Mesenchymal stem cell (in vitro differentiated cells and primary cell): ENCODE results near the gene ATN1.

Experiments
- DNase-seq: peaks from one replicate; pipeline ENCODE4 v3.0.0-alpha.2; 2013
- H2AFZ ChIP-seq: one replicate; pipeline ENCODE4 v1.6.1; 2013; ENCODE audit warnings: low read depth, mild to moderate bottlenecking, control low read depth, inconsistent platforms, low read length, moderate library complexity
- H2AK5ac ChIP-seq: 2 replicates; pipeline ENCODE4 v1.6.1; 2013; ENCODE audit warnings: low read length, moderate library complexity, mild to moderate bottlenecking, inconsistent platforms; ENCODE audit not compliant: severe bottlenecking
- H2BK120ac ChIP-seq: one replicate; pipeline ENCODE4 v1.6.1; 2013; ENCODE audit warnings: low read depth, mild to moderate bottlenecking, inconsistent platforms, low read length, moderate library complexity
- H2BK12ac ChIP-seq, 2 experiments: one replicate each; pipeline ENCODE4 v1.6.1; 2013; ENCODE audit warnings: inconsistent platforms in 2 of 2, low read length in 2 of 2, mild to moderate bottlenecking in 2 of 2, moderate library complexity in 2 of 2, control low read depth in 1 of 2
- H2BK15ac ChIP-seq: one replicate; pipeline ENCODE4 v1.6.1; 2013; ENCODE audit warnings: mild to moderate bottlenecking, low read depth, inconsistent platforms; ENCODE audit not compliant: poor library complexity, severe bottlenecking
- H2BK5ac ChIP-seq: 2 replicates; pipeline ENCODE4 v1.6.1; 2013; ENCODE audit warnings: low read depth, mild to moderate bottlenecking, low read length, control low read depth, inconsistent platforms; ENCODE audit not compliant: poor library complexity, severe bottlenecking
- H3K14ac ChIP-seq, 2 experiments: one replicate each; pipeline ENCODE4 v1.6.1; 2013; ENCODE audit warnings: inconsistent platforms in 2 of 2, low read length in 2 of 2, control low read depth in 1 of 2, mild to moderate bottlenecking in 1 of 2, moderate library complexity in 1 of 2
- H3K18ac ChIP-seq, 2 experiments: one replicate each; pipeline ENCODE4 v1.6.1; 2013; ENCODE audit warnings: inconsistent platforms in 2 of 2, low read length in 2 of 2, control low read depth in 1 of 2, low read depth in 1 of 2, mild to moderate bottlenecking in 1 of 2
- H3K23ac ChIP-seq, 2 experiments: one replicate each; pipeline ENCODE4 v1.6.1; 2013; ENCODE audit warnings: inconsistent platforms in 2 of 2, low read length in 2 of 2, mild to moderate bottlenecking in 2 of 2, moderate library complexity in 2 of 2, control low read depth in 1 of 2
- H3K27ac ChIP-seq: 2 replicates; pipeline ENCODE4 v1.5.1; 2013; ENCODE audit warnings: mild to moderate bottlenecking, moderate library complexity, low read length, control low read depth, inconsistent platforms; ENCODE audit not compliant: poor library complexity, severe bottlenecking
- H3K27me3 ChIP-seq, 2 experiments: 2 replicates each; pipeline versions ENCODE4 v1.6.1 to v1.7.0; 2013; ENCODE audit warnings: low read length in 2 of 2, mild to moderate bottlenecking in 2 of 2, moderate library complexity in 2 of 2, control low read depth in 1 of 2, inconsistent platforms in 1 of 2; ENCODE audit not compliant: control insufficient read depth in 1 of 2, insufficient read depth in 1 of 2
- H3K36me3 ChIP-seq, 2 experiments: 2 replicates each; pipeline versions ENCODE4 v1.6.1 to v1.7.0; 2013; ENCODE audit warnings: low read length in 2 of 2, control low read depth in 1 of 2, inconsistent platforms in 1 of 2, low read depth in 1 of 2, mild to moderate bottlenecking in 1 of 2; ENCODE audit not compliant: insufficient read depth in 2 of 2, control insufficient read depth in 1 of 2
- H3K4ac ChIP-seq, 2 experiments: one replicate each; pipeline ENCODE4 v1.6.1; 2013; ENCODE audit warnings: inconsistent platforms in 2 of 2, low read length in 2 of 2, mild to moderate bottlenecking in 2 of 2, moderate library complexity in 2 of 2, control low read depth in 1 of 2, low read depth in 1 of 2
- H3K4me1 ChIP-seq: 2 replicates; pipeline ENCODE4 v1.6.1; 2013; ENCODE audit warnings: low read depth, low read length, control low read depth; ENCODE audit not compliant: control insufficient read depth, insufficient read depth
- H3K4me2 ChIP-seq: 2 replicates; pipeline ENCODE4 v1.6.1; 2013; ENCODE audit warnings: low read length, mild to moderate bottlenecking, inconsistent platforms; ENCODE audit not compliant: poor library complexity, severe bottlenecking
- H3K4me3 ChIP-seq, 2 experiments: 2 replicates each; pipeline versions ENCODE4 v1.5.1 to v1.7.0; 2013; ENCODE audit warnings: low read length in 2 of 2, mild to moderate bottlenecking in 2 of 2, control low read depth in 1 of 2, low read depth in 1 of 2; ENCODE audit not compliant: insufficient read depth in 1 of 2
- H3K79me1 ChIP-seq: replicated peaks from 2 replicates; pipeline ENCODE4 v1.6.1; 2013; ENCODE audit warnings: mild to moderate bottlenecking, control low read depth, low read length, inconsistent platforms; ENCODE audit not compliant: poor library complexity, severe bottlenecking
- H3K9ac ChIP-seq: 2 replicates; pipeline ENCODE4 v1.7.0; 2013; ENCODE audit warnings: mild to moderate bottlenecking, low read length, moderate library complexity
- H3K9me3 ChIP-seq: 2 replicates; pipeline ENCODE4 v1.7.0; 2013; ENCODE audit warnings: mild to moderate bottlenecking, low read length; ENCODE audit not compliant: control insufficient read depth
- H4K8ac ChIP-seq: one replicate; pipeline ENCODE4 v1.6.1; 2013; ENCODE audit warnings: inconsistent platforms, mild to moderate bottlenecking, low read length, moderate library complexity
- H4K91ac ChIP-seq: one replicate; pipeline ENCODE4 v1.6.1; 2013; ENCODE audit warnings: mild to moderate bottlenecking, low read length, inconsistent platforms
- WGBS: methylation state at CpG from one replicate; pipeline ENCODE4 v1.1.7; 2013; ENCODE audit warnings: mixed read lengths; 5-methylcytosine and 5-hydroxymethylcytosine counted together

Gene ATN1

DNA sequence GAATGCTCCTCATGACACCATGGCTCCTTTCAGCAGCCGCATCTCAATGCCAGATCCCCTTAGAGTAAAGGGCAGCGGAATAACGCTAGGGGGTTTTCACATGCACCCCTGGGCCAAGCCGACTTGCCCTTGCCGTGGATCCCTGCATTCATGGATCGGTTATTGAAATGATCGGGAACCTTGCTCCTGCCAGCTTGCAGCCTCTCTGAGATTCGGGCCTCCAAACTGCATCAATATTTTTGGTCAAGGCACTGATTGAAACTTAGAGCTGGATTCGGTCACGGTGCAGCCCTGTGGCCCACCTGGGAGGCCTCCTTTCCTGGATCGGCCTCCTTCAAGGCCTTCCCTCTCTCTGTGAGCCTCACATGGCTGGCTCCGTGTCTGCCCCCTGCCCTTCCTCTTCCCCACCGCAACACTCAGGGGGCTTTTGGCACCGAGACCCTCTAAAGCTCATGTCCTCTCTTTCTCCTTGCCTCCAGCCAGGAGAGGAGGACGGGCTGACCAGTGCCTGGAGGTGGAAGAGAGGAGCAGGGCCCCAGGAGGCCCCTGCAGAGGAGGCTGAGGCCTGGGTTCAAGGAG, 25.2 kb downstream of the ATN1 start:
- no peak overlapping the region for H2BK120ac ChIP-seq
- H2AFZ ChIP-seq, result no peak overlapping the region
- no peak for DNase-seq
- peaks cover 0 to 18% of the 10 kb centered on the region in 2 experiments for H3K27me3 ChIP-seq
- no peak overlapping the region for H3K27ac ChIP-seq
- no peak overlapping the region for H3K14ac ChIP-seq
- no peak overlapping the region for H2BK5ac ChIP-seq
- H3K79me1 ChIP-seq, result peaks cover 2% of the 10 kb centered on the region
- H3K4ac ChIP-seq, result no peak overlapping the region
- H2BK15ac ChIP-seq, result no peak overlapping the region
- H3K4me2 ChIP-seq, result no peak overlapping the region
- WGBS, result 92% methylated on average over 12 of the region's 15 CpGs
- H3K9ac ChIP-seq, result no peak overlapping the region
- no peak overlapping the region for H2BK12ac ChIP-seq
- H3K36me3 ChIP-seq, result peaks cover 0 to 30% of the 10 kb centered on the region in 2 experiments
- H4K91ac ChIP-seq, result no peak overlapping the region
- H3K4me3 ChIP-seq, result no peak overlapping the region
- no peaks in the 10 kb centered on the region for H3K9me3 ChIP-seq
- no peak overlapping the region for H2AK5ac ChIP-seq
- H4K8ac ChIP-seq, result no peak overlapping the region
- no peak overlapping the region for H3K18ac ChIP-seq
- peaks cover 11% of the 10 kb centered on the region for H3K4me1 ChIP-seq
- no peak overlapping the region for H3K23ac ChIP-seq

GRCh38 chr12:6953442-6954315, 25.9 kb downstream of the ATN1 start:
- H4K91ac ChIP-seq, result no peak overlapping the region
- H3K4me1 ChIP-seq, result peaks cover 11% of the 10 kb centered on the region
- H2AK5ac ChIP-seq, result no peak overlapping the region
- H2BK5ac ChIP-seq, result no peak overlapping the region
- no peak overlapping the region for H2BK15ac ChIP-seq
- no peaks in the 10 kb centered on the region for H3K9me3 ChIP-seq
- DNase-seq, result peak; percentile 54
- H3K4me2 ChIP-seq, result no peak overlapping the region
- peak overlapping the region in 1 of 2 experiments; percentile 35 for H2BK12ac ChIP-seq
- no peak overlapping the region for H3K14ac ChIP-seq
- H3K79me1 ChIP-seq, result peaks cover 2% of the 10 kb centered on the region
- no peak overlapping the region for H3K27ac ChIP-seq
- WGBS, result 80% methylated on average over 16 of the region's 24 CpGs
- peak overlapping the region; percentile 32 for H3K9ac ChIP-seq
- H4K8ac ChIP-seq, result peak overlapping the region; percentile 61
- no peak overlapping the region for H3K23ac ChIP-seq
- H2BK120ac ChIP-seq, result no peak overlapping the region
- peak overlapping the region in 1 of 2 experiments; percentile 52 for H3K4ac ChIP-seq
- H3K4me3 ChIP-seq, result no peak overlapping the region
- peaks cover 0 to 33% of the 10 kb centered on the region in 2 experiments for H3K36me3 ChIP-seq
- peak overlapping the region in 1 of 2 experiments; percentile 41 for H3K18ac ChIP-seq
- no peak overlapping the region for H2AFZ ChIP-seq
- peaks cover 0 to 18% of the 10 kb centered on the region in 2 experiments for H3K27me3 ChIP-seq

DNA sequence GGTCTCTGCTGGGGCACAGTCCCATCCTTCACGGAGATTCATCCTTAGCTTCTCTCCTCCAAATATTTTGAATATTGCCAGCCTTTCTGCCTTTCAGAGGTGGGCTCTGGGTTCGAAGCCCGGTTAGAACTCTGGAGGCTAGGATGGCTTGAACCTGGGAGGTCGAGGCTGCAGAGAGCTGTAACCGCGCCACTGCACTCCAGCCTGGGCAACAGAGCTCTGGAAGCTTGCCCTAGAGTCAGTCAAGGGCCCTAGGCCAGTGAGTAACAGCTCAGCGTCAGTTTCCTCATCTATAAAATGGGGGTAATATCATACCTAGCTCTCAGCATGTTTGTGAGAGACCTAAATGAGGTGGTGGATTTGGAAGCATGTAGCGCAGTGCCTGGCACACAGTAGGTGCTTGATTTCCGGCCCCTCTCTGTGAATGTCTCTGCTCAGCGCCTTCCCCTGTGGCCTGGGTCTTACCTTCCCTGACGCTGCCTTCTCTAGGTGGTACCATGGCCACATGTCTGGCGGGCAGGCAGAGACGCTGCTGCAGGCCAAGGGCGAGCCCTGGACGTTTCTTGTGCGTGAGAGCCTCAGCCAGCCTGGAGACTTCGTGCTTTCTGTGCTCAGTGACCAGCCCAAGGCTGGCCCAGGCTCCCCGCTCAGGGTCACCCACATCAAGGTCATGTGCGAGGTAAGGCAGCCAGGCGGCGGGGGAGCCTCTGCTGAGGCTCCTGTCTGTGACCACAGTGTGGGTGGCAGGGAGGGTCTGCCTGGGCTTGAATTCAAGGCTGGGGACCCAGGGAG, 26.8 kb downstream of the ATN1 start:
- Histone ChIP-seq H2BK15ac (peak overlapping the region; percentile 62), H2BK12ac (peak overlapping the region in 1 of 2 experiments; percentile 38), H3K23ac (no peak overlapping the region), H3K4me2 (no peak overlapping the region), H3K27ac (no peak overlapping the region), H3K9me3 (no peaks in the 10 kb centered on the region), H3K36me3 (peaks cover 0 to 33% of the 10 kb centered on the region in 2 experiments), H3K27me3 (peaks cover 0 to 18% of the 10 kb centered on the region in 2 experiments), H2AFZ (no peak overlapping the region), H2BK120ac (no peak overlapping the region), H3K18ac (no peak overlapping the region), H3K79me1 (peaks cover 2% of the 10 kb centered on the region), H3K9ac (peak overlapping the region; percentile 32), H3K4me1 (peaks cover 14% of the 10 kb centered on the region), H4K91ac (peak overlapping the region; percentile 25), H3K4me3 (peak overlapping the region in 1 of 2 experiments; percentile 11), H3K4ac (no peak overlapping the region), H2AK5ac (no peak overlapping the region), H3K14ac (no peak overlapping the region), H4K8ac (peak overlapping the region; percentile 12), H2BK5ac (no peak overlapping the region)
- WGBS, result 95% methylated on average over 21 of the region's 21 CpGs
- no peak for DNase-seq
